VCaP (cell line): Measurements from ENCODE around the gene UBAP1L.
"Not testable (repeated sequence)": the region's sequence is repeated elsewhere in the genome, so short reads cannot be mapped to it uniquely, and the experiment has no call there.

Source experiments
- H3K27ac ChIP-seq: fragments of 450-650 bp; 2 replicates; pipeline ENCODE4 v1.5.1; 2017
- CTCF ChIP-seq: fragments of 450-650 bp; conservative IDR thresholded peaks from 2 replicates; pipeline ENCODE4 v1.5.1; 2017; ENCODE audit warnings: mild to moderate bottlenecking, moderate library complexity

Gene UBAP1L

GRCh38 chr15:65077291-65077980 is 37.6 kb downstream of the UBAP1L start:
- no peak for TF ChIP-seq CTCF

GRCh38 chr15:65076486-65077290 is 38.3 kb downstream of the UBAP1L start, which contains the start of gene KBTBD13:
KBTBD13 (plus strand) TSS chr15:65076746; CDS start chr15:65076816, 70 bp downstream.
- TF ChIP-seq CTCF, result no peak
- H3K27ac ChIP-seq, result no peak within 1 kb of the TSS

More at GRCh38 chr15:65077291-65077980, 37.6 kb downstream of the UBAP1L start:
- H3K27ac ChIP-seq, result no peak overlapping the region

GRCh38 chr15:65075607-65076395 is 39.2 kb downstream of the UBAP1L start:
- not testable (repeated sequence) for H3K27ac ChIP-seq

GRCh38 chr15:65074946-65075345 is 40.1 kb downstream of the UBAP1L start:
- not testable (repeated sequence) for H3K27ac ChIP-seq

DNA sequence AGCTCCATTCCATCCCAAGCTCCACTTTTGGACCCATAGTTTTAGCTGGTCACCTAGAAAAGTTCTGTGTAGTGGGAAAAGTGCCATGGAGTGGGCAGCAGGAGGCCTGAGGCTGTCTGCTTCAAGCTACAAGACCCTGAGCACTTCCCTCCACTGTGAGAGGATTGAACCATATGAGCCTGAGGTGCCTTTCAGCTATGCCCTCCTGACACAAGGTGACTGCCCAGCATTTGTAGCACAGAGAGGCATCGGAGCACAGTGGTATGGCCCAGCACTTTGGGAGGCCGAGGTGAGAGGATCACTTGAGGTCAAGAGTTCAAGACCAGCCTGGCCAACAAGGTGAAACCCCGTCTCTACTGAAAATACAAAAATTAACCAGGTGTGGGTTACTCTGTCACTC is 42.4 kb downstream of the UBAP1L start:
- no peak for TF ChIP-seq CTCF

DNA sequence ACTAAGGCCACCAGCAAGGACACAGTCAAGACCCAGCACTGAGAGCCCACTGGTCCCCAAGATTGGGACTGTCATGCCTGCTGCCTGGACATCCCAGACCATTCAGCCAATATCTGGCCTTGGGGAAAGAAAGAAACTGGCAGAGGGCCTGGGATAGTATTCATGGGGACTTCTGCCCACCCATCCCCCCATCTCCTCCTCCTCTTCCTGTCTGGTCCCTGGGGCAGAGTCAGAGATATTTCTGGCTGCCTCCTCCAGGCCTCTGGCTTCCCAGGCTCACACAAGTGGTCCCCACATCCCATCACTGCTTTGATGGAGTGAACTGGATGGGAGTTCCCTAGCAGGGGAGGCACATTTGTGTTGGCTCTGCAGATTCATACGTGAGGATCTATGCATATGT is 43.0 kb downstream of the UBAP1L start:
- no peak overlapping the region for H3K27ac ChIP-seq
- TF ChIP-seq CTCF, result no peak

More for the DNA sequence above, 42.4 kb downstream of the UBAP1L start:
- H3K27ac ChIP-seq, result no peak overlapping the region

- no peak for TF ChIP-seq CTCF
- no peak overlapping the region for H3K27ac ChIP-seq
Measured at GRCh38 chr15:65071381-65071811, 43.6 kb downstream of the UBAP1L start.
